Tibial nerve (tissue), 4 donors: ENCODE measurements around the gene GPR31. TPM values are rescaled to one million over a fixed set of nuclear protein-coding genes. Genes with fewer than 3 reads are reported as not detected.
"Not testable (repeated sequence)": the region's sequence is repeated elsewhere in the genome, so short reads cannot be mapped to it uniquely, and the experiment has no call there.

ENCODE experiments used
- DNase-seq, 2 donors: peaks; one replicate each; pipeline ENCODE4 v3.0.0-alpha.2; 2019; ENCODE audit warnings: low spot score in 2 of 2
- H3K27ac ChIP-seq, 4 donors: fragments of 200-600 bp; sonication (generic) in 3 of 4; one replicate each; pipeline ENCODE4 v1.5.1; 2017 to 2019; ENCODE audit warnings: mild to moderate bottlenecking in 1 of 4
- H3K27me3 ChIP-seq, 2 donors: fragments of 200-600 bp; sonication (generic) in 1 of 2; one replicate each; pipeline versions ENCODE4 v1.5.1 to v1.6.0; 2017 to 2019
- H3K36me3 ChIP-seq, 3 donors: fragments of 200-600 bp; sonication (generic); one replicate each; pipeline ENCODE4 v1.5.1; 2018 to 2019
- H3K4me1 ChIP-seq, 4 donors: fragments of 200-600 bp; sonication (generic) in 3 of 4; one replicate each; pipeline ENCODE4 v1.5.1; 2017 to 2019
- H3K4me3 ChIP-seq, 4 donors: fragments of 200-600 bp; sonication (generic) in 3 of 4; one replicate each; pipeline ENCODE4 v1.5.1; 2017 to 2019; ENCODE audit warnings: mild to moderate bottlenecking in 1 of 4, moderate library complexity in 1 of 4
- H3K9me3 ChIP-seq, 4 donors: fragments of 200-600 bp; sonication (generic) in 3 of 4; one replicate each; pipeline ENCODE4 v1.5.1; 2017 to 2019
- CTCF ChIP-seq, 5 experiments: fragments of 200-600 bp in 3 of 5; fragments of 450-650 bp in 2 of 5; sonication (generic) in 3 of 5; IDR thresholded peaks; one replicate each; pipeline ENCODE4 v1.5.1; 2016 to 2019; ENCODE audit warnings: antibody characterized with exemption in 5 of 5, mild to moderate bottlenecking in 3 of 5, moderate library complexity in 2 of 5
- EP300 ChIP-seq, 2 donors: sonication (generic); formaldehyde crosslinking; IDR thresholded peaks; one replicate each; pipeline ENCODE4 v1.6.1; 2017; ENCODE audit warnings: antibody characterized with exemption in 2 of 2, mild to moderate bottlenecking in 1 of 2
- POLR2A ChIP-seq, 2 donors: fragments of 450-650 bp; IDR thresholded peaks; one replicate each; pipeline ENCODE4 v1.6.1; 2017; ENCODE audit warnings: antibody characterized with exemption in 2 of 2, mild to moderate bottlenecking in 2 of 2, moderate library complexity in 2 of 2
- WGBS, 2 donors: methylation state at CpG; one replicate each; pipeline ENCODE4 v1.1.5; 2018; 5-methylcytosine and 5-hydroxymethylcytosine counted together
- total RNA-seq, 4 donors: library from RNA; depleted of rRNA; stranded (reverse); fragments of >200 nt; gene quantifications; one replicate each; pipeline ENCODE4 v1.1.0, GENCODE V29; 2016

The GPR31 gene
- not detected for total RNA-seq

GRCh38 chr6:167157863-167158262, at the start of gene GPR31:
GPR31 (minus strand) TSS chr6:167157980; CDS start chr6:167157831, 149 bp downstream.
- WGBS, 2 donors = 79 to 82% methylated on average over 4 of the region's 4 CpGs
- Histone ChIP-seq H3K36me3 (no peaks in the 10 kb centered on the region), H3K27ac (no peak within 1 kb of the TSS), H3K9me3 (no peaks in the 10 kb centered on the region), H3K4me3 (no peak within 1 kb of the TSS), H3K27me3 (no peaks in the 10 kb centered on the region), H3K4me1 (peaks cover 0 to 4% (median 0%) of the 10 kb centered on the region in 4 donors)
- TF ChIP-seq CTCF (IDR thresholded peaks at IDR 0.05) (no peak), EP300 (IDR thresholded peaks at IDR 0.05) (no peak), POLR2A (IDR thresholded peaks at IDR 0.05) (no peak)
- no peak for DNase-seq

DNA sequence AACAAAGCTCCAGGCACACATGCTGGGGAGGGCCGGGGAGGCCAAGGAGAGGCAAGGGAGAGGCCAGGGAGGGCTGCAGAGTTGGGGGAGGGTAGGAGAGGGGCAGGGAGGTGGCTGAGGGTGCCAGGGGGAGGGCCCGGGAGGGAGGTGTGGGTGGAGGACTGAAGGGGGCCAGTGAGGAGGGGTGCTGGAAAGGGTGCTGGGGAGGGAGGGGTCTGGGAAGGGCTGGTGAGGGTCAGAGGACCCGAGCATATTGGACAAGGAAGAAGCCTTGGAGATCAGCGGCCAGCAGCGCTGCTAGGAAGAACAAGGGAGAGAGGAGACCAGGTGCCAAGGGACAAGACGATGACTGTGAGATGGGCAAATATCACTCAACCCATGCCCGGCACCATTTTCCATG, 49.7 kb upstream of the GPR31 start:
- no peaks in the 10 kb centered on the region for H3K36me3 ChIP-seq
- H3K9me3 ChIP-seq = no peaks in the 10 kb centered on the region
- H3K4me3 ChIP-seq = no peak overlapping the region
- no peak for TF ChIP-seq EP300 (IDR thresholded peaks at IDR 0.05)
- no peak for TF ChIP-seq POLR2A (IDR thresholded peaks at IDR 0.05)
- no peak for TF ChIP-seq CTCF (IDR thresholded peaks at IDR 0.05)
- 77 to 85% methylated on average over 7 of the region's 7 CpGs for WGBS, 2 donors
- no peak overlapping the region for H3K27ac ChIP-seq
- H3K4me1 ChIP-seq = no peaks in the 10 kb centered on the region
- no peak for DNase-seq
- H3K27me3 ChIP-seq = no peaks in the 10 kb centered on the region

- 86 to 91% methylated on average over 10 to 11 of the region's 11 CpGs for WGBS, 2 donors
- DNase-seq = not testable (repeated sequence)
Measured at GRCh38 chr6:167205316-167205715, 47.5 kb upstream of the GPR31 start.

DNA sequence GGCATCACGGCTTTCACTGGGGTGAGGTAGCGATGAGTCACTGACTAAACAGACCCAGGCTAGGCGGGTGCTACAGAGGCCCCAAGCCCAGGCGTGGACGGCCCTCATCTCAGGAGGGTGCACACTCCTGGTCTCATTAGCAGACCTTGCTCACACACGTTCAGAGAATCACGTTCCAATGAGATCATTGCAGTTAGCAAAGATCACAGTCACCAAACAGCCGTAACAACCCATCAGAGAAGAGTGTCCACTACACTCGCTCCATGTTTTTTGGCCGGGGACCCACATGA, 46.2 kb upstream of the GPR31 start:
- not testable (repeated sequence) for H3K4me1 ChIP-seq, H3K27ac ChIP-seq, H3K36me3 ChIP-seq, H3K27me3 ChIP-seq, DNase-seq, H3K4me3 ChIP-seq, H3K9me3 ChIP-seq
- 40 to 84% methylated on average over 1 to 10 of the region's 10 CpGs for WGBS, 2 donors

More at GRCh38 chr6:167205316-167205715, 47.5 kb upstream of the GPR31 start:
- H3K4me3 ChIP-seq, H3K36me3 ChIP-seq, H3K9me3 ChIP-seq, H3K27ac ChIP-seq, H3K27me3 ChIP-seq, H3K4me1 ChIP-seq: not testable (repeated sequence)

- not testable (repeated sequence) for H3K4me1 ChIP-seq, H3K9me3 ChIP-seq, H3K27ac ChIP-seq, H3K36me3 ChIP-seq, H3K4me3 ChIP-seq, DNase-seq, H3K27me3 ChIP-seq
- 87 to 89% methylated on average over 27 to 29 of the region's 29 CpGs for WGBS, 2 donors
Measured at GRCh38 chr6:167203261-167204058, 45.7 kb upstream of the GPR31 start.

GRCh38 chr6:167202613-167203012, 44.8 kb upstream of the GPR31 start:
- H3K4me1 ChIP-seq, H3K36me3 ChIP-seq, H3K9me3 ChIP-seq, H3K4me3 ChIP-seq, H3K27me3 ChIP-seq, H3K27ac ChIP-seq, DNase-seq: not testable (repeated sequence)
- WGBS, 2 donors = 61 to 74% methylated on average over 8 of the region's 8 CpGs

- DNase-seq = no peak
- Histone ChIP-seq H3K27me3 (peaks cover 0 to 5% of the 10 kb centered on the region in 2 donors), H3K36me3 (no peaks in the 10 kb centered on the region), H3K4me3 (no peak overlapping the region), H3K4me1 (no peaks in the 10 kb centered on the region), H3K9me3 (no peaks in the 10 kb centered on the region), H3K27ac (no peak overlapping the region)
- no peak for TF ChIP-seq EP300 (IDR thresholded peaks at IDR 0.05)
- TF ChIP-seq POLR2A (IDR thresholded peaks at IDR 0.05) = no peak
- TF ChIP-seq CTCF (IDR thresholded peaks at IDR 0.05) = no peak
- 95 to 96% methylated on average over 14 of the region's 14 CpGs for WGBS, 2 donors
Measured at GRCh38 chr6:167200806-167201205, 43.0 kb upstream of the GPR31 start.

- not testable (repeated sequence) for H3K4me1 ChIP-seq, H3K4me3 ChIP-seq, H3K9me3 ChIP-seq, H3K36me3 ChIP-seq, DNase-seq, H3K27me3 ChIP-seq, H3K27ac ChIP-seq
- 65 to 72% methylated on average over 11 to 13 of the region's 21 CpGs for WGBS, 2 donors
Measured at GRCh38 chr6:167195941-167196610, 38.3 kb upstream of the GPR31 start.

DNA sequence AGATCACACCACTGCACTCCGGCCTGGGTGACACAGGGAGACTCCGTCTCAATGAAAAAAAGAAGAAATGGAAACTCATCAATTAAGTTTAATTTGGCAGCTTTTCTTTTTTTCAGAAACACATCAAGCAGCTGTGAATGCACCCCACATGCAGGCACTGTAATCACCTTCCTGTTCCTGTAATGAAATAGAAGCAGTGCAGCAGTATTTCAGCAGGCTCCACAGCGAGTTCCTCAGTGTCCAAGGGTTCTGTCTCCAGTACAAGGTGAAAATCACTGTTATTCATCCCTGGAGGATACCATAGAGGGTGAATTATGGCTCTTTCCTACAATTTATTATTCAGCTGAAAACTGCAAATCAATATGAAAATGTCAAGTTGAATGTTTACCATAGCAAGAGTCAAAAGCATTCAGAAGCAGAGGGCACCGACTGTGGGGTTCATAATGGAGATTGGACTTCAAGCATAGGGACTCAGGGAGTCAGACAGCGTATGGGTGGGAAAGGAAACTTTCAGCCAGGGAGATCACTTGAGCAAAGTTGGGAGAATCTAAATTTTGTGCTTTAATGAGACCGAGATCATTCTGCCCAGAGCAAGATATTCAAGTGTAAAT, 35.8 kb upstream of the GPR31 start:
- H3K27me3 ChIP-seq, H3K36me3 ChIP-seq, DNase-seq, H3K4me1 ChIP-seq, H3K27ac ChIP-seq, H3K4me3 ChIP-seq, H3K9me3 ChIP-seq: not testable (repeated sequence)
- 67 to 82% methylated on average over 5 to 6 of the region's 6 CpGs for WGBS, 2 donors

DNA sequence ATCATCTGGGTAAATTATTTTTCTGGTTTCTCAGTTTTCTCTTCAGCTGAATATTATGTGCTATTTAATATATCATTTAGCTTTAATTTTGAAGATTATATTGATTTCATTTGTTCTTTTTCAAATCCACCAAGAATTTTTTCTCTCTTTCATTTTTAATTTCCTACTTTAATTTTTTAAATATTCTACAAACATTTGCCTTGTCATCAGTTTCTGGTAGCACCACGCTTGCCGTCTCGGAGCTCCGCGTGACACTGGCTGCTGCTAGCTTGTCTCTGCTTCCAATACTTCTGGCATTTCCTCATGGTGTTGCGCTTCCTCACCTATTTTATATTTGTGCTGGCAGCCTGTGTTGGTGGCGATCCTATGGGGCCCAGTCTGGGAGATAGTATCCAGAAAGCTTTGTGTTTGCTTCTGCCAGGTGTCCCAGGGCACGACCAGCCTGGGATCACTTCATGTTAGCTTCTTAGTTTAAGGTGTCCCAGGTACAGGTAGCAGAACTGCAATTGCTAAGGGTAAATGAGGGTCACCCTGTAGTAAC, 33.3 kb upstream of the GPR31 start:
- not testable (repeated sequence) for H3K27ac ChIP-seq, H3K27me3 ChIP-seq, DNase-seq, H3K4me1 ChIP-seq, H3K4me3 ChIP-seq, H3K9me3 ChIP-seq, H3K36me3 ChIP-seq
- WGBS, 2 donors = 94 to 96% methylated on average over 8 of the region's 8 CpGs
